Activated naive CD4-positive, alpha-beta T cell treated with anti-CD3 and anti-CD28 coated beads, Interleukin-2, amount 50 U/mL, for 16 hours (primary cell): ENCODE results near the gene POLR1A.

Experiments used
- DNase-seq: peaks from one replicate; pipeline ENCODE4 v3.0.0-alpha.2; 2020

Gene POLR1A

DNA sequence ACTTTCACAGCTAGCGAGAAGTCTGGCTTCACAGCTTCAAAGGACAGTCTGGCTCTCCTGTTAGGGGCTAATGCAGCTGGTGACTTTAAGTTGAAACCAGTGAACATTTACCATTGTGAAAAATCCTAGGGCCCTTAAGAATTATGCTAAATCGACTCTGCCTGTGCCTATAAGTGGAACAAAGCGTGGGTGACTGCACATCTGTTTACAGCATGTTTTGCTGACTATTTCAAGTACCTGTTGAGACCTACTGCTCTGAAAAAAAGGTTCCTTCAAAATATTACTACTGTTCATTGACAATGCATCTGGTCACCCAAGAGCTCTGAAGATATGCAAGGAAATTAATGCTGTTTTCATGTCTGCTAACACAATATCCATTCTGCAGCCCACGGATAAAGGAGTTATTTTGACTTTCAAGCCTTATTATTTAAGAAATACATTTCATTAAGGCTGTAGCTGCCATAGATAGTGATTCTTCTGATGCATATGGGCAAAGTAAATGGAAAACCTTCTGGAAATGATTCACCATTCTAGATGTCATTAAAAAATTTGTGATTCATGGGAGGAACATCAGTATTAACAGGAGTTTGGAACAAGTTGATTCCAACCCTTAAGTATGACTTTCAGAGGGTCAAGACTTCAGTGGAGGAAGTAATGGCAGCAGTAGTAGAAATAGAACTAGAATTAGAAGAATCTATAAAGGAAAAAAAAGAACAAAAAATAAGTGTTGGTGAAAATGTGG lies 48.9 kb downstream of the POLR1A start:
- DNase-seq, result no peak

DNA sequence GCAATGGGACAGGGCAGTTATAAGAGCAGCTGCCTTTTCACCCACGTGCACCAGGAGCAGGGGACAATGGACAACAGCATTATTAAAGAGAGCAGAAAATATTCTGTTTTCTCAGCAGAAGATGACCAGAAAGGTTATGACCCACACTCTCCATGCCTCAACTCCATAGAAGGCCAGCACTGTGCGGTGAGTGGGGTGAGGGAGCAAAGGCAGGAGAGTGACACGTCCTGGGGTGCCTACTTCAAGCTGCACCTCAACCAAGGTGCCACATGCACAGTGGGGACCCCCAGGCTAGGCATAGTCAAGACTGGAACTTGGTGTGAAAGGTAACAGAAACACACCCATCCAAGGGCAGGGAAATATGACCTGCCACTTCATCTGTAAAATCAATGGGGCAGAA lies 50.4 kb downstream of the POLR1A start:
- DNase-seq, result no peak

DNA sequence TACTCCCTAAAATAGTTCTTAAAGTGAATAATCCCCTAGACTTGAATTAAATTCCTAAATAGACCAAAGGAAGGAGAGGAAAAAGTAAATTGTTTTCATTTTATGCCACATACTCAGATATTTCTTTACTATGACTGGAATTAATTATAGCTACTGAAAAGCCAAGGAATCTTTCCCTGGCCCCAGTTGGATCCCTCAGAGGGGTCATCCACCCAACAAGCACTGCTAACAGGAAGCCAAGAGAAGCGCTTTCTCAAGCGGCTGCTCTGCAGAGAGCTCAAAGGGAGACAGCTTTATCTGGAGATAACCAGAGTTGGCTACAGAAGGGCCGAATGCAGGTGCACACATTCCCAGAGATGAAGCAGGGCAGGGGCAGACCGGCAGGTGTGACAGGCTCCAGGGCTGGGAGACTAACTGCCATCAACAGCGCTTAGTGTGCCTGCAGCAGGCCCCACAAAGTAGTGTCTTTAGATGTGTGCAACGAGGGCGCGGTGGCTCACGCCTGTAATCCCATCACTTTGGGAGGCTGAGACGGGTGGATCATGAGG lies 51.1 kb downstream of the POLR1A start:
- DNase-seq, result no peak

DNA sequence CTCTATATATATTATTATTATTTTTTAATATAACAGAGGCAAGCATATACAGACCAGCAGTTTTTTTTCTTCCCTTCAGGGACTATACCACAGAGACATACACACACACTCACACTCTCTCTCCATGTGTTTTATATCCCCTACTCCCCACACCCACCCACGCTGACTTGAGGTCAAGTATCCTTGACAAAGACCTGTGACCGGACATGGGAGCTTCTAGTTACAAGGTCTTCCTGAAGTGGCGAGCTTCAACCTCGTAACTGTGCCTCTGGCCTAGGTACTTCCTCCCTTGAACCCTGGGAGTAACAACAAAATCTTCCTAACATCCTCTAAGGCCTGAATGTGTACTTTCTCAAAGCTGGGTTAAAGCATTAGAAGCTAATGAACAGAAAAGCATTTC lies 52.5 kb downstream of the POLR1A start:
- DNase-seq, result no peak

DNA sequence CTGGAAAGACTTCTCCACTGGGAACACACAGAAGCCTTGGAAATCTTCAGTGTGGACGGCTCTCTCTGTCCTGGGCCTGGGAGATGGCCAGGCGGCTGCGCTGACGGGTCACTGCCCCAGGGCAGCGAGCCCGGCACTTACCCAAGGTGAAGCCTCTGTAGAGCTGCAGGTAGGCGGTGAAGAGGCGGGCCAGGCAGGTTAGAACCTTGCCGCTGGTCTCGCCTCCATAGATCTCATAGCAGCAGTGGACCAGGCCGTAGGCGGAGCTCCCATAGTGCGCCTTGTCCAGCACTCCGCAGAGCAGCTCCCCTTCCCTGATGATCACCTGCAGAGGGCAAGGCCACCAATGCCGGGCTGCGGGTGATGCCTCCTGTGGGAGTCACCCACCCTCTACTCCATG lies 53.0 kb downstream of the POLR1A start:
- DNase-seq, result no peak

DNA sequence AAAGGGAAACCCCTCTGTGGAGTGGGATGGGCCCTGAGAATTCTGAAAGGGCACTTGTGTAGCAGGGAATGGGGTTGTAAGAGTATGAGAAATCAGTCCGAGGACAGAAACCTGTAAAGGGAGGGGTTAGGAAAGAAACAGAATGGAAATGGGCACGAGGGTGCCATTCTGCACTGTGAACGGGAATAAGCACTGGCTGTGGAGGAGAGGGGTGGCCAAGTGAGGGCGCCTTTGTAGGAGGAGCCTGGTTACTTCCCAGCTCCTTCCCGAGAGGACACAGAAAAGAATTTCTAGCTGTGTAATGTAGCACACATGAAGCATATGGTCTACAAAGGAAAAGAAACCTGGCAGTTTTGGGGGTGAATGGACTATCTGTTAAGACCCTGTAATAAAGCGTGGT lies 53.4 kb downstream of the POLR1A start:
- no peak for DNase-seq

DNA sequence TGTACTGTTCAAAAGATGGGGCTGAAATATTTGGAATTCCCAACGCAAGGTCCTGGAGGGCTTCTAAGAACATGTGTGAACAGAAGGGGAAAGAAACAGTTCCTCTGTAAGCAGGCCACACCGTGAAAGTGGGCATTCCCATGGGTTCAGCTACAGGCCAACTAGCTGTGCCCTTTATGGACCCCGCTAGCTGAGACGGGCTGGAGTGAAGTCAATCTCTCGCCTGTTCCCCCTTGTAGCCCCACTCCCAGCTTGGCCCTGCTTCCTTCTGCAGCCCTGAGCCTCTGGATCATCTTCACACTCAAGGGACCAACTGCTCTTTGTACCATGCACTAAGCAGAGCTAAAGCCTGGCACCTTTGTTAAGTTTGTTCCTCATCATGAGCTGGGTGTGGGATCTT lies 55.4 kb downstream of the POLR1A start:
- DNase-seq, result no peak

DNA sequence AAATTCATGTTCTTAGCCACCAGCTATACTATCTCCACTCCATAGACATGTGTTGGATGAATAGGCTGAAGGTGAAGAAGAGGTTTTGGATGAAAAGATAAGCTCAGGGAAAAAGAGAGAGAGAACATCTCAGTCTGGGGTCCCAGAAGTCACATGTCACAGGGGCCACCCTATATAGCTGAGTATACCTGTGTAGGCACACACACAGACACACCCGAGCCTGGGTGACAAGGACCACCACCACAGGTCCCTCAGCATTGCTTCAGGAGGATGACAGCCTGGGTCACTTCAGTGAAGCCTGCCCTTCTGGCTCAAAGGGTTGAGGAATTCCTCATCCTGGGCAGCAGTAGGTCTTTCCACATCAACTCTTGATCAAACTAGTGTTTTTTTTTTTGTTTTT lies 56.2 kb downstream of the POLR1A start:
- no peak for DNase-seq

DNA sequence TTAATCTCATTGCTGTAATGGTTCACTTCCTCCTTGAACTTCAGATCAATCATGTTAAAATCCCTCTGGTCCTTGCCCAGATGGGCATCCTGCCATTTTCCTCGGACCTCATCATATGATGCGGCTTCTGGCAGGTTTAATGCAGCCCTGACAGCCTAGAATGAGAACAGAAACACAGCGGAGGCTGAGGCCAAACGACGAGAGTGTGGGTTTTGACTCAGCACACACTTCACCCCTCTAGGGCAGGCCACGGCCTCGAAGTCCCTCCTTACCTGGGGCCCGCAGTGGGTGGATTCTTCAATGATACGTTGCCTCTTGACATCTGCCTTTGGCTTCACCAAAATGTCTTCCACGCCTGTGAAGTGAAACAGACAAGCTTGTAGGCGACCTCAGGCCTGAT lies 56.8 kb downstream of the POLR1A start:
- no peak for DNase-seq

DNA sequence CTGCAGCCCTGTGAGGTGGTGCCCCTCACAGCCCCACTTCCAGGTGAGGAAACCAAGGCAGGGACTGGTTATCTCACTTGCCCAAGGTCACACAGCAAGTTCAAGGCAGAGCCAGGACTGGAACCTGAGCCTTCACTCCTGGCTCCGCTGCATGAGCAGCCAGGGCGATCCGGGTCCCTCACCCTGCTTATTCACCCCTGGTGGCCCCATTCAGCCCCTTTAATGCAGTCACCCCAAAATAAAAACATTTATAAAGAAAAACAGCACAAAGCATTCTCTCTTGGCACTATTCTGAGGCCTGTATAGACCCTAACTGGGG lies 57.3 kb downstream of the POLR1A start:
- DNase-seq, result no peak

DNA sequence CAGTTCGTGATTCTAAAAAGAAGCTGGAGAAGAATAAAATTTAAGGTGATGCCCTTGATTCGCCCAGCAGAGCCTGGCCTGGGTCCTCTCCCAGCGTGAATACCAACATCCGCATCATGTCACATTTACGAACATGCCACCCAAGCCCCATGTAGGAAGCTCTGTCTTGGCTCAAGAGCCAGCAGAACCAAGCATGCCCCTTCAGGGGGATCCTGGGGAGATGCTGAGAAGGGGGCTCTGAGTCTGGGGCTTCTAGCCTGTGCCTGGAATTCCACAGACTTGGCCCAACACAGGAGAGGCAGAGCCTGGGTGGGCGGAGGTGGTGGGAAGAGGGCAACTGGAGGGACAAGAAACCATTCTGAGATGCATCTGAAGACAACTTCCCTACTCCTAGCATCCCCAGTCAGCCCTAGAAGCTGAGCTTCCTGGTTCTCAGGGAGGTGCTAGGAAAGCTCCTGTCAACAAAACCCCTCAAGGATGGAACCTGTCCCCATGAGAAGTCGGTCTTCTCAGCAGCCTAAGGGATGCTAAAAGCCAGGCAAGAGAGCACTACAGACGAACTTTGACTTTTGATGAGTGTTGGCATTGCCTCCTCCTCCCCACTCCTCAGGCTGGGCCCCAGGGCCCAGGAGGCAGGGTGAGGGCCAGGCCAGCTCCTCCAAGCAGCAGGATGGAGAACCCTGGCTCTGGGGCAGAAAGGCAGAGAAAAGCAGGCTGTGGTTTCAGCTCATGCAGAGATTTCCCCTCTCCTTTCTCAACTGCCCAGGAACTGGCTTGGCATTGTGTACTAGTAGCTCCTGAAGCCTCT lies 57.9 kb downstream of the POLR1A start:
- DNase-seq, result no peak

DNA sequence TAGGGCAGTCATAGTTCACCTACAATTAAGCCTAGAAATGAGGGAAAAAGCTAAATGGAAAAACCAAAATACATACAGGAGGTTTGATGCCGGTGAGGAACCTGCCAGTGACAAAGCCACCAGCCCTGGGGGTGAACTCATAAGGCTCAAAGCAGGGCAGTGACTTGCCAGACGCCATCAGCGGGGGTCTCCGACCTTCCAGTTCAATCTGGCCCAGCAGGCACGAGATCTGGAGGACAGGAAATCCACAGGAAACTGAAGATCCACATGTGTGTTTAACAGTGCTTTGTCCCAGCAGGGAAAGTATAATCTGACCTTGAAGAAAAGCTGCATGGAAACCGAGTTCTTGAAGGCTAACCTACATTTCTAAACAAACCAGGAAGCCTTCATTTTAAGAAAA lies 60.1 kb downstream of the POLR1A start:
- no peak for DNase-seq

DNA sequence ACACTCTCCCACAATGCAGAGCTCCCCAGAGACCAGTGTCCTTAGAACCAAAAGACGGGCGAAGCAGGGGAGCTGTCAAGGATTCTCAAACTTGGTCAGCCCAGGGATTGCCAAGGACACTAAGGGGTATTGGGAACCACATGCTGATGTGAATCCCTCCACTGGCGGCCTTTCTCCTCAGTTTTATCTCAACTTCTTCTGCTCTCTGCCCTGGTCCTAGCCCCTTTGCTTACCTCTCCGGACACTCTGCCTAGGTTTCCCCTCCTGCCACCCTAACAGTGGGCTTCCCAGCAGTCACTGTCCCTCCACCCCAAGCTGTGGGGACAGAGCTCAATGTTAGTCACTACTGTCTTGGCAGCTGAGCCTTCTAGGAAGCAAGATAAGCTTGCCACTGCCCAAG lies 61.1 kb downstream of the POLR1A start:
- DNase-seq, result no peak

DNA sequence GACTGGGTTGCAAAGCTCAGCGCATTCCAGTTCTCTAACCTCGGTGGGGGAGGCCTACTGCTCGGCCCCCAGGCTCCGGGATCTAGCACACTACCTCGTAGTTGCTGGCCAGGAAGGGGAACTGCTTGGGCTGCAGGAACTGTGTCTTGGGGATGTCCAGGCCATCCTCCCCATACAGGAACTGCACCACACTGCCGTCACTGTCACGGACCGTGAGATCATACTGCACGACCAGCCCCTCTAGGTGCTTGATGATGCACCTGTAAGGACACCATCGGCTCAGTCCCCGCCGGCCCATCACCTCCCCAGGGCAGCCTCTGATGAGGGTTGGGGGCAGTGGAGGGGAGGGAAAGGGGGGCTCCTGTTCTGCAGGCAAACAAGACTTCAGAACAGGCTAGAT lies 61.6 kb downstream of the POLR1A start:
- no peak for DNase-seq

DNA sequence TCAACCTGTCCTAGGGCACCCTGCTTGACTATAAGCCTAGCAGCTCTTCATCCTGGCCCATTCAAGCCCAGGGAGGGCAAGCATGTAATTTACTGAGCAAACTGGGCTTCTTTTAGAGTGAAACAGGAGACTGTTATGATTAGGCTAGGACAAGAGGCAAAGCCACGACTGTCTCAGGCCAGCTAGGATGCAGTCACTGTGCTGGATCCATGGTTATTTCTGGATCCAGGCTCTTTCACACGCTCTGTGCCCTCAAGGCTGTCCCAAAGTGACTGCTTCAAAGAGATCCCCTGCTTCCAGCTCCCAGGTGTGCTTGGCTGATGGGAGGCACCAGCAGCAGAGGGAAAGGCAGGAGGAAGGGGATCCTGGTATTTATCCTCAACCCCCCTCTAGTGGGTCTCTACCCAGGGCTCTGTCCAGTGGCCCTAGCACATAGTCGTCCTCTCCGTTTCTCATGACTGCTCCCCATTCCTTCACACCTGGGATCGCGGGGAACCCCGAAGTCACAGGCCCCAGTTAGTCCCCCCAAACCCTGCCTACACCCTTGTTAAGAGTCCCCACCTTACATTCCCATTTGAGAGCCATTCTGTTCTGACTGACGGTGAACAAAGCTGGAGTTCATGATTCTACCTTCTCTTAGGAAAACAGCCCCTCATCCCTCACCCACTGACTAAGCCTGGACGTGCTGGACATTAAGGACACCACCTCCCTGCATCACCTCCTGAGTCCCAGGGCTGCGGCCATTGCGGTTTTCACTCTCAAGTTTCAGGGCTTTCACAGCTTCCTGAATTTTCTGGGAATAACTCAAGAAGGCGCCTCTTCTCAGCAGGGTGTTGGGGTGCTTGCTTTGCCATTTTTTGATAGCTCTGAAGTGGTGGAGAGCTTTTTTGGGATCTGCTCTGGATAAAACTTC lies 63.2 kb downstream of the POLR1A start:
- DNase-seq, result no peak

DNA sequence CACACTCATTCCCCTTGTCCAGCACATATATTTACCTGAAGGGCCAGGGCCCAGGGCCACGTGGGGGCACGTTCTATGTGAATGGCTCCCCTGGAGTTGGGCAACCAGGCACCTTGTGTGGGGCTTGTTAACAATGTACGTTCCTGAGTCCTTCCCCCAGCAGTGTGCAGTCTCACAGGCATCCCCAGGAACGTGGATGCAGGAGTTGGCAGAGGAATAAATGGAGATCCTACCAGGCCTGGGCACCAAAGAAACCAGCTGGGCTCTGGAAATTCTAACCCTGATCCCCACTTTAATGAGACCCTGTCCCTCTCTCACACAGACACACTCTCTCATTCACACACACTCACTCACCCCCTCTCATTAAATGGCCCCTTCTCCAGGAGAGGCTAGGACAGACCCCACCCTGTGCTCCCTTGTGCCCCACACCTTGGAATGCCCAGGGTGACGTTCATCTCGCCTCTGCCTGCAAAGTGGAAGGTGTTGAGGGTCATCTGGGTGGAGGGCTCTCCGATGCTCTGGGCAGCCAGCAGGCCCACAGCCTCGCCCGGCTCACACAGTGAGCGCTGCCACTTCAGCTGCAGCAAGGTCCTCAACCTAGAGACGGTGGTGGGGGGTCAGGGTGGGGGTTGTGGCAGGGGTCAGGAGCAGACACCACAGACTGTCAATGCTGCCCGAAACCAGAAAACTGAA lies 65.6 kb downstream of the POLR1A start:
- no peak for DNase-seq

DNA sequence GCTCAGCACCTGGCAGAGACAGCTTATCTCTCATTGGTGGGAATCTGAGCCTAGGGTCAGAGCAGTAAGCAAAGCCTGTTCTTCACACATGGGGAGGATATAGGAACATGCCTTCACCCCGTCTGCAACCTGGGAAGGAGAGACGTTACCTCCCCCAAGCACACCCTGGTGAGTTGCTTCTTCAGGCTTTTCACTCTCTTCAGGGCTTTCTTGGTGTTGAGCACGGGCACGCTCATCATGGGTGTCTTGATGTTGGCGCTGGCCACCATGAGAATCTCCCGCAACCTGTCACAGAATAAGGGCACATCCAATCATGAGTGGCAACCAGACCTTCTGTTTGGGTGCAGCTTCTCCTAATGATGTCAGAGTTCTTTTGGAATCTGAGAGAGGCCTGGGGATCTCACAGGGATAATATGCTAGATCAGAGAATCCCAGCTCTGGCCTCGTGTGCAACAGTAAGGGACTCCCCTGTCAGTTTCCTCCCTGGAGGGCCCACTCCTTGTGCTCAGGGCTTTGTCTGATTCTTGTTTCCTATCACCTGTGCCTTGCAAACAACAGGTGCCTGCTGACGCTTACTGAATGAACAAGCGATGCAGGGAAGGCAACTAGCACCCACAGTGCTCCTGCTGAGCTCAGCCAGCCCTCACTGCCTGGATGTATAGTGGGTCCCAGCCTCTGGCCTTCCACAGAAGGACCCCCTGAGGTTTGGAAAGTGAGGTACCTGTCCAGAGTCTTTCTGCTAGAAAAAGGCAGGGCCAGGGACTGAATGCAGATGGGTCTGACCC lies 66.3 kb downstream of the POLR1A start:
- DNase-seq, result peak; percentile 9

DNA sequence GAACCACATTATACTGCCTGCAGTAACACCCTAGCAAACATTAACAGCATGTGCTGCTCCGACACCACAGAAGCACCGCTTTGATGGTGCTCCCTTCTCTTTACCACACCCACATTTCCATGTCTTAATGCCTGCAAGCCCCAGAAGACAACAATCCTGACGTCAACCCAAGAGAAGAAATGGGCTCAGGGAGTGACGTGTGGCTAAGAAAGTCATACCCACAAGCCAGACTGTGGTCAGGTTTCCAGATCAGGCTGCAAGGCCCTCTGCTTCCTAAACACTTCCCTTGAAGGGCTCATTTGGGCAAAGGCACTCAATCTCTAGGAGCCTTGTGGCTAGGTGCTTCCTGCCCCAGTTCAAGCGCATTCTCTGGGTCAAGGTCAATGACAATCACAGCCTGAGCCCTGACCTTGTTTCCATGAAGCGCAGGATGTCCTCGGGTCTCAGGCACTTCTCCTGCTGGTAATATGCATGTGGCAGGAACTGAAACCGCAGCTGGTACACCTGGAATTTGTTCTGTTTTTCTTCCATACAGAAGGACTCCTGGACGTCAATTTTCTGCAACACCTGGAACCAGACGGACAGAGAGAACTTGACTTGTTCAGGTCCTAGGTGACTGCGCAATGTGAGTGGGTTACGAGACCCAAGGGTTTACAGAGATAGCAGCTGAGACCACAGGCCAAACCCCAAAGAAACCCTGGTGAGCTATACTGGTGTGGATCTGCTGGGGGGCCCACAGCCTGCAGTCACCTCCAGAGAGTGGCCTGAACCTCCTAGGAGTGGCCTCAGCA lies 67.2 kb downstream of the POLR1A start:
- DNase-seq, result peak; percentile 25

DNA sequence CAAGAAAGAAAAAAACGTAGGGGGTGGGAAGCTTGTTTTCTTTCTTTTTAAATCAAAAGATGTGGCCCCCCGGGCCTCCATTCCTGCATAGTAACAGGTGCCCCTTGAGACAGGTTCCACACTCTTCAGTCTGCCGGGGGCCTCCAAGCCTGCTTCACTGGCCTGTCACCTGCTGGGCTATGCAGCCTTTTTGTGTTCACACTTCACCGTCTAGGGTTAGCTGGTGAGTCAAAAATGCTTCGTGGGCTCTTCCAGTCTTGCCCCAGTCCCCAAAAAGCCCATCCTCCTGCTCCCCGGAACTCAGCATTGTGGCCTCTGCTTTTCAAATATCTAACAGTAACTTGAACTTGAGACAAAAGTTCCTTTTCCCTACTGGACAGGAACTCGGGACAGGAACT lies 67.9 kb downstream of the POLR1A start:
- DNase-seq, result no peak

DNA sequence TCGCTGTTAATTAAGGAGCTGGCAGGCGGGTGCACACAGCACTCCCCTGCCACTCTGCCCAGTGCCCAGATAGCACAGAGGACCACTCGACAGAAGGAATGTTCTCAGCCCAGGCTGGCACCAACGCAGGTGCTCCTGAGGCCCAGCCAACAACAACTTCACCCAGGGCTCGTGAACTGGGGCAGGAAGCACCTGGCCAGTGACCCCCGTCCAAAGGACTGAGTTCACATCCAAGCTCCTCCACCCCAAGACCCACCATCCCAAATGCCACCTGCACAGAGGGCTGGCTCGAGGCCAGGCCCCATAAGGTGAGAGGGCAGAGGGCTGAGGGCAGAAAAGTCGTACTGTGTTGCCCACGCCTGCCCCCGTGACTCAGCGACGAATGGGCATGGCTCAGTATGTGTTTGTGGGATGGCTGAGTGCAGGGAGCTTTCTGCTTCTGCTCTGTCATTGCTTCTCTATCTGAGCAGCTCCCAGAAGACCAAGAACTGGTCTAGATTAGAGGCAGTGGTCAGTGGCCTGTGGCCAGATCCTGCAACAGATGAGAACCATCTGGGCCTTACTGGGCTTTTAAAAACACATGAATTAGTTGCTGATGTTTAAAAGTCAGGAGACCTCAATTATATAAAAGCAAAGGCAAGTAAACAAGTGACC lies 68.4 kb downstream of the POLR1A start:
- DNase-seq, result peak; percentile 54
